GM08714 (cell line): ENCODE measurements around the gene HAUS6.
"Not testable (repeated sequence)": the region's sequence is repeated elsewhere in the genome, so short reads cannot be mapped to it uniquely, and the experiment has no call there.

ENCODE experiments used
- H3K4me3 ChIP-seq: fragments of 200-500 bp; sonication (Bioruptor generic); 2 replicates; pipeline ENCODE4 v1.5.1; 2014; ENCODE audit warnings: mild to moderate bottlenecking, low read length, inconsistent platforms
- ZNF274 ChIP-seq: IDR thresholded peaks from 2 replicates; pipeline ENCODE4 v1.6.1; 2012; ENCODE audit warnings: mild to moderate bottlenecking, low read depth, low read length

Gene HAUS6

GRCh38 chr9:19102181-19102630 is 498 bp downstream of the HAUS6 start:
- peak overlapping the region; percentile 82 for H3K4me3 ChIP-seq
- TF ChIP-seq ZNF274 = no peak

GRCh38 chr9:19101203-19101602 is 1.5 kb downstream of the HAUS6 start:
- peak overlapping the region; percentile 82; the same call in 1 of the 2 replicates for H3K4me3 ChIP-seq
- TF ChIP-seq ZNF274 = no peak

- not testable (repeated sequence) for H3K4me3 ChIP-seq
Measured at GRCh38 chr9:19097431-19097830, 5.3 kb downstream of the HAUS6 start.

GRCh38 chr9:19087106-19088000 is 15.4 kb downstream of the HAUS6 start:
- no peak for TF ChIP-seq ZNF274
- H3K4me3 ChIP-seq = no peak overlapping the region

- no peak overlapping the region for H3K4me3 ChIP-seq
- no peak for TF ChIP-seq ZNF274
Measured at GRCh38 chr9:19085295-19085694, 17.4 kb downstream of the HAUS6 start.

GRCh38 chr9:19074836-19075235 is 27.9 kb downstream of the HAUS6 start:
- H3K4me3 ChIP-seq = no peak overlapping the region
- TF ChIP-seq ZNF274 = no peak

GRCh38 chr9:19074229-19074628 is 28.5 kb downstream of the HAUS6 start:
- no peak for TF ChIP-seq ZNF274
- no peak overlapping the region for H3K4me3 ChIP-seq

GRCh38 chr9:19057033-19057432 is 45.7 kb downstream of the HAUS6 start:
- TF ChIP-seq ZNF274 = no peak
- H3K4me3 ChIP-seq = no peak overlapping the region

GRCh38 chr9:19050637-19051591 is 51.8 kb downstream of the HAUS6 start:
- peak overlapping the region; percentile 76 for H3K4me3 ChIP-seq
- no peak for TF ChIP-seq ZNF274

- peak overlapping the region; percentile 76 for H3K4me3 ChIP-seq
- no peak for TF ChIP-seq ZNF274
Measured at GRCh38 chr9:19049917-19050636, 52.6 kb downstream of the HAUS6 start.

GRCh38 chr9:19048966-19049916 is 53.5 kb downstream of the HAUS6 start, which contains the start of gene RRAGA:
Gene RRAGA (plus strand): TSS chr9:19049427. CDS start chr9:19049660, 233 bp downstream.
- TF ChIP-seq ZNF274 = no peak
- peak within 1 kb of the TSS; percentile 76 for H3K4me3 ChIP-seq

- TF ChIP-seq ZNF274 = no peak
- no peak overlapping the region for H3K4me3 ChIP-seq
Measured at GRCh38 chr9:19036611-19037010, 66.1 kb downstream of the HAUS6 start.

GRCh38 chr9:19033015-19033414 is 69.7 kb downstream of the HAUS6 start, which contains the start of gene SAXO1:
Gene SAXO1 (minus strand): TSS chr9:19033209. CDS start chr9:19032908, 301 bp downstream.
- no peak for TF ChIP-seq ZNF274
- H3K4me3 ChIP-seq = no peak within 1 kb of the TSS
